Measurements from ENCODE around the gene UFC1. TPM values are rescaled to one million over a fixed set of nuclear protein-coding genes. Genes with fewer than 3 reads are reported as not detected.
A peak's percentile ranks its signal among the peaks of the same experiment; 100 is the strongest.

Gene UFC1
- total RNA-seq, 1 donor from 2014 or later: 75.5 TPM

- no peak for DNase-seq (ENCODE audit: low spot score)
Measured at GRCh38 chr1:161192476-161193465, 39.0 kb downstream of the UFC1 start.

- no peak for DNase-seq (ENCODE audit: low spot score)
Measured at GRCh38 chr1:161193561-161194235, 39.9 kb downstream of the UFC1 start.

- DNase-seq (ENCODE audit: low spot score): no peak
Measured at GRCh38 chr1:161195171-161195570, 41.4 kb downstream of the UFC1 start.

GRCh38 chr1:161196111-161196510 is 42.3 kb downstream of the UFC1 start:
- DNase-seq (ENCODE audit: low spot score): no peak

- DNase-seq (ENCODE audit: low spot score): no peak
Measured at GRCh38 chr1:161196521-161197451, 43.0 kb downstream of the UFC1 start.

GRCh38 chr1:161197560-161198193 is 43.9 kb downstream of the UFC1 start:
- no peak for DNase-seq (ENCODE audit: low spot score)

GRCh38 chr1:161198194-161198896 is 44.6 kb downstream of the UFC1 start:
- no peak for DNase-seq (ENCODE audit: low spot score)

- DNase-seq (ENCODE audit: low spot score): no peak
Measured at GRCh38 chr1:161198897-161199431, 45.2 kb downstream of the UFC1 start, which contains the start of gene ADAMTS4. TSS of gene ADAMTS4 (minus strand) at chr1:161199054. CDS start at chr1:161198627, 427 bp downstream.

GRCh38 chr1:161199506-161200139 is 45.8 kb downstream of the UFC1 start:
- DNase-seq (ENCODE audit: low spot score): no peak

- no peak for DNase-seq (ENCODE audit: low spot score)
Measured at GRCh38 chr1:161200421-161200991, 46.7 kb downstream of the UFC1 start.

GRCh38 chr1:161200992-161201835 is 47.4 kb downstream of the UFC1 start:
- DNase-seq (ENCODE audit: low spot score): no peak

- DNase-seq (ENCODE audit: low spot score): peak; percentile 97
Measured at GRCh38 chr1:161201836-161202712, 48.3 kb downstream of the UFC1 start, which contains the start of gene NDUFS2. TSS of gene NDUFS2 (plus strand) at chr1:161202367. CDS start at chr1:161202386, 19 bp downstream.

GRCh38 chr1:161206411-161207140 is 52.8 kb downstream of the UFC1 start:
- DNase-seq (ENCODE audit: low spot score): no peak

GRCh38 chr1:161207173-161207572 is 53.4 kb downstream of the UFC1 start:
- no peak for DNase-seq (ENCODE audit: low spot score)
